Heart left ventricle (tissue), 16 donors: Measurements from ENCODE around the gene GAP43. TPM values are rescaled to one million over a fixed set of nuclear protein-coding genes. Genes with fewer than 3 reads are reported as not detected.

ENCODE experiments used
- ATAC-seq, 4 donors: fragments of 200-7000 bp; cut with Tn5 transposase; one replicate each; pipeline ENCODE4 v1.9.1; 2020 to 2022; ENCODE audit warnings: moderate library complexity in 4 of 4, mild to moderate bottlenecking in 3 of 4, moderate number of reproducible peaks in 1 of 4
- DNase-seq, 5 donors: peaks; one replicate each; pipeline ENCODE4 v3.0.0-alpha.2; 2020
- H3K27ac ChIP-seq, 12 donors: fragments of 200-600 bp; sonication (generic) in 4 of 12; one replicate each; pipeline versions ENCODE4 v1.5.0 to v1.8.0; 2016 to 2022; ENCODE audit warnings: mild to moderate bottlenecking in 2 of 12
- H3K27me3 ChIP-seq, 9 donors: fragments of 200-600 bp; sonication (generic) in 2 of 9; one replicate each; pipeline versions ENCODE4 v1.5.1 to v1.8.0; 2016 to 2022; ENCODE audit warnings: mild to moderate bottlenecking in 3 of 9
- H3K36me3 ChIP-seq, 9 donors: fragments of 200-600 bp; sonication (generic) in 2 of 9; one replicate each; pipeline versions ENCODE4 v1.5.0 to v1.8.0; 2018 to 2022; ENCODE audit warnings: mild to moderate bottlenecking in 2 of 9
- H3K4me1 ChIP-seq, 12 donors: fragments of 200-600 bp; sonication (generic) in 4 of 12; one replicate each; pipeline versions ENCODE4 v1.5.0 to v1.8.0; 2016 to 2022; ENCODE audit warnings: mild to moderate bottlenecking in 3 of 12
- H3K4me3 ChIP-seq, 12 donors: fragments of 200-600 bp; sonication (generic) in 4 of 12; one replicate each; pipeline versions ENCODE4 v1.5.0 to v1.8.0; 2017 to 2022; ENCODE audit warnings: mild to moderate bottlenecking in 9 of 12, moderate library complexity in 4 of 12
- H3K9me3 ChIP-seq, 12 donors: fragments of 200-600 bp; sonication (generic) in 4 of 12; one replicate each; pipeline versions ENCODE4 v1.5.0 to v1.8.0; 2016 to 2022; ENCODE audit warnings: mild to moderate bottlenecking in 1 of 12
- CTCF ChIP-seq, 12 donors: fragments of 200-600 bp; sonication (generic) in 4 of 12; IDR thresholded peaks; one replicate each; pipeline versions ENCODE4 v1.5.0 to v1.8.0; 2018 to 2022; ENCODE audit warnings: antibody characterized with exemption in 12 of 12, mild to moderate bottlenecking in 5 of 12
- POLR2A ChIP-seq, 2 donors: fragments of 450-650 bp; IDR thresholded peaks; one replicate each; pipeline ENCODE4 v1.6.1; 2017; ENCODE audit warnings: antibody characterized with exemption in 2 of 2, mild to moderate bottlenecking in 2 of 2, moderate library complexity in 2 of 2
- WGBS, 4 donors: extraction: QIAGEN DNeasy Blood & Tissue Kit in 2 of 4; methylation state at CpG; one replicate each; pipeline versions ENCODE4 v1.1.5 to v1.1.7; 2013 to 2018; 5-methylcytosine and 5-hydroxymethylcytosine counted together
- intact Hi-C, 10 donors: fragments of 100-400 bp; cut with DNase I; formaldehyde crosslinking; loops; one replicate each; pipeline versions ENCODE4 v1.11.1 to v1.14.2; 2022
- polyA plus RNA-seq, 2 donors: library from polyadenylated mRNA; stranded (reverse); fragments of 200-250 nt; gene quantifications; one replicate each; pipeline ENCODE4 v1.2.3, GENCODE V29; 2013
- total RNA-seq, 9 donors: library from RNA; depleted of rRNA in 2 of 9; stranded (reverse); fragments of >200 nt in 2 of 9; fragmentation: NEBNext Ultra II Directional in 3 of 9; extraction: Animal tissue kit (Norgen Biotek cat#: 25700) in 3 of 9; gene quantifications; one replicate each; pipeline versions ENCODE4 v1.1.0 to v1.2.4, GENCODE V29; 2016 to 2023
- donor health status: ischemic (EF 13 %, LVEDD 7.1; RV severe dilation, severe dysfunction).
- donor health status: healthy with polysubstance abuse.
- donor health status: DM: no; HTN: yes; CAD: no.
- donor health status: DM: no; HTN: no; CAD: no.
- donor health status: ischemic (EF 25% LVEDD 6.9; RV normal size, moderate dysfunction).
- donor health status: ischemic (EF 25% LVEDD 5.7; RV mildly dilated, moderate dysfunction).
- donor health status: healthy.
- donor health status: DM: yes; HTN: yes; CAD: no.
- donor health status: ischemic (EF 35%, LVEDD 5.7; RV mildly dilated, moderate dysfunction).
- donor health status: nonischemic (EF 11% LVEDD 7.7; RV severe dilation, severe dysfunction).
- donor health status: DM: yes; HTN: yes; CAD: no.
- donor health status: PGD.
- donor health status: ischemic (EF 29% LVEDD 5.4; RV normal size, mild dysfunction).
- donor health status: nonischemic (EF 23%, LVEDD 6.1; RV moderate dilation, normal function).

Gene GAP43
- total and polyA plus RNA-seq, 11 donors = 0.11 to 4.7 (median 1.2) TPM; not detected in 1

- Histone ChIP-seq H3K27ac (peak overlapping the region in 3 of 12 donors; percentile 18 to 35 (median 25)), H3K9me3 (no peaks in the 10 kb centered on the region), H3K4me1 (peaks cover 0 to 28% (median 8%) of the 10 kb centered on the region in 12 donors), H3K36me3 (no peaks in the 10 kb centered on the region), H3K4me3 (no peak overlapping the region), H3K27me3 (no peaks in the 10 kb centered on the region)
- 73 to 82% (median 78%) methylated on average over 4 of the region's 4 CpGs for WGBS, 4 donors
- DNase-seq = no peak
- peak in 2 of 4 donors; percentile 36 to 77 for ATAC-seq
- intact Hi-C loops = no loop called here
- TF ChIP-seq POLR2A (IDR thresholded peaks at IDR 0.05) (no peak), CTCF (IDR thresholded peaks at IDR 0.05) (no peak)
Measured at GRCh38 chr3:115666920-115667737, 43.8 kb downstream of the GAP43 start.

DNA sequence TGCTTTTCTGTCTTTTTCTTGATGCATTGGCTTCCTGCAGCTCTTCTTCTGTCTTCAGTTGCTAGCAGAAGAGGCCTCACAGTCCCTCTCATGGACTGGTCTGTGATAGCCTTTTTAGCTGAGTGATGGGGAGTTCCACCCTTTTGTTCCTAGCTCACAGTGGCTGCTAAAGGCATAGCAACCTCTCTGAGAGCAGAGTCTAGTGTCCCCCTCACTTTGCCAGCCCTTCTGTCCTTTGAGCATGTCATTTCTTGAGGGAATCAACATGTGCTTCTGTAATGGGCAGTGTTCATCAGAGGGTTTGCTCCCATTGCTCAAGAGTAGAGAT is 44.4 kb downstream of the GAP43 start:
- ATAC-seq (peak in 1 of 4 donors; percentile 18), DNase-seq (no peak)
- TF ChIP-seq CTCF (IDR thresholded peaks at IDR 0.05) = no peak
- TF ChIP-seq POLR2A (IDR thresholded peaks at IDR 0.05) = no peak
- Histone ChIP-seq H3K9me3 (no peaks in the 10 kb centered on the region), H3K27ac (peak overlapping the region in 1 of 12 donors; percentile 35), H3K4me1 (peaks cover 0 to 28% (median 8%) of the 10 kb centered on the region in 12 donors), H3K4me3 (no peak overlapping the region), H3K27me3 (no peaks in the 10 kb centered on the region), H3K36me3 (no peaks in the 10 kb centered on the region)
- intact Hi-C loops = no loop called here

DNA sequence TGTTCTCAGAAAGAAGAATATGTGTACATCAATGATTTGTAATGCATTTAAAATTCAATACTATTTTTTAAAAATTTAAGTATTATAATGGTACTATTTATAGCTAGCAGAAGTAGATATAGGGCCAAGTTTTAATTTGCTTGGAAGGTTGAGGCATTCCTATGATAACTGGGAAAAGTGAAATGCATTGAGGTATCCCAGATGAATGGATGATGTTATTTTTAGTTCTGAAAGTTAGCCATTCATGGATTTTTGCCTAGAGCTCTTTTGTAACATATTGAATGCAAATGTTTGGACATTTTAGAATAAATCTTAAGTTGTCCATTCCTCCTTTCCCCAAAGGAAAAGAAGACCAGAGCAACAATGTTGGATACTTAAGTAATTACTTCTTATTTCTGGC is 47.6 kb downstream of the GAP43 start:
- no peak overlapping the region for H3K27ac ChIP-seq
- no peak for DNase-seq
- no peak for ATAC-seq
- no peaks in the 10 kb centered on the region for H3K36me3 ChIP-seq
- intact Hi-C loops = no loop called here
- H3K27me3 ChIP-seq = no peaks in the 10 kb centered on the region
- peaks cover 0 to 28% (median 8%) of the 10 kb centered on the region in 12 donors for H3K4me1 ChIP-seq
- H3K9me3 ChIP-seq = no peaks in the 10 kb centered on the region
- TF ChIP-seq POLR2A (IDR thresholded peaks at IDR 0.05) = no peak
- no peak for TF ChIP-seq CTCF (IDR thresholded peaks at IDR 0.05)
- H3K4me3 ChIP-seq = no peak overlapping the region

DNA sequence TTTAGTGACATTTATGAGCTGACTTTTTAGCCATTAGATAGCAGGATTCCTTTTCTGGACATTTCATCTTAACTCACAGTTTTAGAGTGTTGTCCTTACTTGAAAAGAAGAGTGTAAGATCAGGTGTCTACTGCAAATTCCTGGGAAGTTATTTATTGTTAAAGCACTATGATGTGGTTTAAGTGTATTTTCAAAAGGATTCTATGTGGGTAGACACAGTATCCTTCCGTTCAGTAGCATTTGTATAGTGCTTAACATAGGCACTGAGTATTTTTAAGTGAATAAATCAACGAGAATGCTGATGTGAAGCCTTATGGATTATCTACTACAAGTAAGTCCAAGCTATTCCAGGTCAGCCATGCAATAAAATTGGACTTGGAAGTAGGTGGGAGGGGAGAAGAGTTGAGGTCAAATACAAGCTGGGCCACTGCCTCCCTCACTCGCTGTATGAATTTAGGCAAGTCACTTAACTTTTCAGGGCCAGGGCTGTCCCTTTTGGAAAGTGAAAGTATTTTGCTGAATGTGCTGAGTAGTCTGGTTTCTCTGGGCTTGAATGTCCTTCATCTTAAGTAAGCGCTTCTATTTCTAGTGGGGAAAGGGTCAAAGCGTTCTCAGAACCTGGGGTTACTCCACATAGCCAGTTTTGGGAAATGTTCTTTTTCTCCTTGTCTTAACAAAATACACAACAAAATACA is 48.6 kb downstream of the GAP43 start:
- Histone ChIP-seq H3K4me1 (peaks cover 0 to 19% (median 4%) of the 10 kb centered on the region in 12 donors), H3K27me3 (no peaks in the 10 kb centered on the region), H3K4me3 (no peak overlapping the region), H3K36me3 (no peaks in the 10 kb centered on the region), H3K9me3 (no peaks in the 10 kb centered on the region), H3K27ac (peak overlapping the region in 1 of 12 donors; percentile 36)
- 73 to 92% (median 80%) methylated on average over 5 of the region's 5 CpGs for WGBS, 4 donors
- intact Hi-C loops = no loop called here
- ATAC-seq (peak in 2 of 4 donors; percentile 46 to 50), DNase-seq (no peak)
- TF ChIP-seq CTCF (IDR thresholded peaks at IDR 0.05) (no peak), POLR2A (IDR thresholded peaks at IDR 0.05) (no peak)
